Endothelial cell of umbilical vein (primary cell): ENCODE results near the gene PYHIN1. TPM values are rescaled to one million over a fixed set of nuclear protein-coding genes. Genes with fewer than 3 reads are reported as not detected.

Source experiments
- BruUV-seq: library from RNA; stranded (reverse); fragments of 400-500 nt; replicated peaks from 2 replicates; lab custom pipeline; 2021; lab: Mats Ljungman, UMichigan
- CTCF ChIA-PET: fragments of 300-600, 350-600 bp; sonication (Branson Sonifier 250); formaldehyde crosslinking; loops from one replicate; lab custom pipeline; 2021; ENCODE audit warnings: antibody characterized with exemption, inconsistent platforms; lab: Charles Lee
- POLR2A ChIA-PET: fragments of 300-600, 350-600 bp; sonication (Branson Sonifier 250); formaldehyde crosslinking; loops from one replicate; lab custom pipeline; 2021; ENCODE audit warnings: antibody characterized with exemption, inconsistent platforms; lab: Charles Lee
- DNase-seq: peaks from one replicate; pipeline ENCODE4 v3.0.0-alpha.2; 2011; ENCODE audit warnings: low read depth, low spot score
- FAIRE-seq: peaks from 2 replicates; lab custom pipeline; 2011; peaks lifted over from hg19 to GRCh38; lab: Jason Lieb, UNC
- H2AFZ ChIP-seq: 2 replicates; pipeline ENCODE4 v1.6.0; 2012; ENCODE audit warnings: low read depth, low read length, control low read depth, inconsistent platforms
- H3K27ac ChIP-seq: 2 replicates; pipeline ENCODE4 v1.5.1; 2011; ENCODE audit warnings: low read depth, mild to moderate bottlenecking, control low read depth, low read length, moderate library complexity; ENCODE audit not compliant: insufficient read depth
- H3K27me3 ChIP-seq, 2 experiments: 2 replicates each; pipeline versions ENCODE4 v1.6.0 to v1.6.1; 2011; ENCODE audit warnings: low read length in 2 of 2, mixed read lengths in 1 of 2; ENCODE audit not compliant: control insufficient read depth in 2 of 2, insufficient read depth in 2 of 2
- H3K36me3 ChIP-seq, 2 experiments: 2 replicates in 1 of 2; 3 replicates in 1 of 2; pipeline ENCODE4 v1.5.1; 2011; ENCODE audit warnings: low read length in 2 of 2, mild to moderate bottlenecking in 1 of 2, moderate library complexity in 1 of 2; ENCODE audit not compliant: control insufficient read depth in 2 of 2, insufficient read depth in 2 of 2; ENCODE audit errors: extremely low read depth in 1 of 2
- H3K4me1 ChIP-seq: 3 replicates; pipeline ENCODE4 v1.5.1; 2011; ENCODE audit warnings: mild to moderate bottlenecking, low read length; ENCODE audit not compliant: control insufficient read depth, insufficient read depth; ENCODE audit errors: extremely low read depth
- H3K4me2 ChIP-seq: 2 replicates; pipeline ENCODE4 v1.6.1; 2011; ENCODE audit warnings: low read length, control low read depth, mixed read lengths; ENCODE audit not compliant: insufficient read depth
- H3K4me3 ChIP-seq, 3 experiments: fragments of 200-600 bp in 1 of 3; sonication (generic), shearing (Covaris generic) in 1 of 3; replicated peaks in 1 of 3; 2 replicates each; pipeline ENCODE4 v1.5.1; 2011 to 2016; ENCODE audit warnings: control low read depth in 3 of 3, low read length in 3 of 3, mild to moderate bottlenecking in 2 of 3, inconsistent platforms in 1 of 3, low read depth in 1 of 3, moderate library complexity in 1 of 3; ENCODE audit not compliant: insufficient read depth in 1 of 3
- H3K79me2 ChIP-seq: 2 replicates; pipeline ENCODE4 v1.6.0; 2012; ENCODE audit warnings: low read length, inconsistent platforms; ENCODE audit not compliant: control insufficient read depth, insufficient read depth
- H3K9ac ChIP-seq: replicated peaks from 2 replicates; pipeline ENCODE3; 2011; ENCODE audit warnings: low read length, control low read depth; ENCODE audit not compliant: insufficient read depth; ENCODE audit errors: extremely low read depth
- H3K9me1 ChIP-seq: replicated peaks from 3 replicates; pipeline ENCODE4 v1.6.0; 2011; ENCODE audit warnings: mild to moderate bottlenecking, low read length; ENCODE audit not compliant: control insufficient read depth, insufficient read depth; ENCODE audit errors: extremely low read depth
- H3K9me3 ChIP-seq: replicated peaks from 2 replicates; pipeline ENCODE4 v1.5.1; 2012; ENCODE audit warnings: low read length, inconsistent platforms; ENCODE audit not compliant: control insufficient read depth, insufficient read depth
- H4K20me1 ChIP-seq: replicated peaks from 2 replicates; pipeline ENCODE3; 2011; ENCODE audit warnings: mild to moderate bottlenecking, low read length; ENCODE audit not compliant: control insufficient read depth, insufficient read depth; ENCODE audit errors: extremely low read depth
- EZH2 ChIP-seq: IDR thresholded peaks from 2 replicates; pipeline ENCODE4 v1.6.1; 2012; ENCODE audit warnings: borderline replicate concordance, low read depth, mild to moderate bottlenecking, moderate library complexity, low read length, inconsistent platforms; ENCODE audit not compliant: severe bottlenecking
- FOS ChIP-seq: IDR thresholded peaks from 2 replicates; pipeline ENCODE4 v1.6.1; 2011; ENCODE audit warnings: mild to moderate bottlenecking, low read length, moderate library complexity, borderline replicate concordance; ENCODE audit not compliant: insufficient read depth
- GATA2 ChIP-seq: IDR thresholded peaks from 2 replicates; pipeline ENCODE4 v1.7.0; 2011; ENCODE audit warnings: low read depth, mild to moderate bottlenecking, moderate library complexity, mixed read lengths, low read length; ENCODE audit not compliant: insufficient read length, insufficient read depth
- JUN ChIP-seq: IDR thresholded peaks from 2 replicates; pipeline ENCODE4 v1.6.1; 2011; ENCODE audit warnings: borderline replicate concordance, low read depth; ENCODE audit not compliant: insufficient read length, insufficient read depth
- MAX ChIP-seq: IDR thresholded peaks from 2 replicates; pipeline ENCODE4 v1.6.1; 2011; ENCODE audit not compliant: insufficient read depth, insufficient read length
- MYC ChIP-seq: IDR thresholded peaks from one replicate; pipeline ENCODE4 v1.6.1; 2011; ENCODE audit warnings: mild to moderate bottlenecking, low read depth, low read length
- POLR2A ChIP-seq: IDR thresholded peaks from 2 replicates; pipeline ENCODE4 v1.6.1; 2012; ENCODE audit warnings: low read depth, mild to moderate bottlenecking, control low read depth, low read length
- dilution Hi-C: fragments of 300-500 bp; cut with MboI; formaldehyde crosslinking; loops from one replicate; pipeline ENCODE4 v1.15.0; 2019; ENCODE audit warnings: low sequenced_read_pairs; ENCODE audit not compliant: extremely low pct_ligation_motif_present
- intact Hi-C: fragments of 100-400 bp; cut with micrococcal nuclease; formaldehyde crosslinking; loops from one replicate; pipeline ENCODE4 v1.10.0; 2022
- polyA plus RNA-seq, 4 experiments: library from polyadenylated mRNA; depleted of rRNA in 3 of 4; stranded (reverse) in 3 of 4; unstranded in 1 of 4; fragments of >200 nt; gene quantifications; 2 replicates each; pipeline versions ENCODE4 v1.2.1 to v1.2.3, GENCODE V29; 2011 to 2012; ENCODE audit warnings: missing spikeins in 1 of 4
- total RNA-seq: library from RNA; stranded (reverse); gene quantifications from 2 replicates; pipeline ENCODE4 v1.2.3, GENCODE V29; 2021
- TF ChIP-seq, protein P1 (sequence below), 2 donors: IDR thresholded peaks; 1 replicate in 1 of 2; 2 replicates in 1 of 2; pipeline ENCODE4 v1.5.1; 2011; ENCODE audit warnings: low read length in 2 of 2, mild to moderate bottlenecking in 2 of 2, moderate library complexity in 2 of 2, control low read depth in 1 of 2, inconsistent platforms in 1 of 2, low read depth in 1 of 2; ENCODE audit not compliant: insufficient read depth in 1 of 2; ENCODE audit errors: extremely low read depth in 1 of 2

Gene PYHIN1
- total and polyA plus RNA-seq, 2 donors (not counting 3 experiments of a cell fraction or from before 2014, with no cell fraction given), result not detected

- H3K27me3 ChIP-seq, result no peaks in the 10 kb centered on the region
- POLR2A ChIA-PET, result no interaction called here
- H3K9me3 ChIP-seq, result no peaks in the 10 kb centered on the region
- no peaks in the 10 kb centered on the region for H3K79me2 ChIP-seq
- dilution Hi-C loops, result no loop called here
- DNase-seq (no peak), FAIRE-seq (no peak)
- no peak for TF ChIP-seq EZH2
- TF ChIP-seq MYC, result no peak
- no peak for TF ChIP-seq JUN
- TF ChIP-seq MAX, result no peak
- no peak for TF ChIP-seq GATA2
- no peak for TF ChIP-seq FOS
- no peak for TF ChIP-seq POLR2A
- CTCF ChIA-PET, result no interaction called here
- BruUV-seq, result no TSS peak
- H3K9me1 ChIP-seq, result no peaks in the 10 kb centered on the region
- no peaks in the 10 kb centered on the region for H3K4me1 ChIP-seq
- H3K9ac ChIP-seq, result no peak overlapping the region
- no peak overlapping the region for H2AFZ ChIP-seq
- intact Hi-C loops, result no loop called here
- H3K4me2 ChIP-seq, result no peak overlapping the region
- H3K36me3 ChIP-seq, result no peaks in the 10 kb centered on the region
- no peaks in the 10 kb centered on the region for H4K20me1 ChIP-seq
- H3K4me3 ChIP-seq, result no peak overlapping the region
- H3K27ac ChIP-seq, result no peak overlapping the region
Observed at GRCh38 chr1:158942490-158942889, 11.1 kb downstream of the PYHIN1 start.

DNA sequence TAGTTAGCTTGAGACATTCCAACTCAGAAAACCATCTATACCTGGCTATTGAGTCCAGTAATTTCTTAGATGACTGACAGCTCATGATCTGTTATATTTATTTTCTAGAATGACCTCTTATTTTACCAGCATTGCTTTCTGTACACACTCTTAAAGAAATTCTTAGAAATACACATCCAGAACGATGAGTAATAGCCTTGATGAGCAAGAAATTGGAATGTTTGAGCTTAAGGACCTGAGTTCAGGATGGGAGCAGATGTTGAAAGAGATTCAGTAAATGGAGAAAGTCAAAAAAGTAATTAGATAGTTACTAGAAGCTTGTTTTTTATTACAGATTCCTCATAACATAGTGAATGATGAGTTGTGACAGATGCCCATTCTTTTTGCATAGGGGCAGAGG is 11.7 kb downstream of the PYHIN1 start:
- no peaks in the 10 kb centered on the region for H3K4me1 ChIP-seq
- no peaks in the 10 kb centered on the region for H3K79me2 ChIP-seq
- H3K4me3 ChIP-seq, result no peak overlapping the region
- no peaks in the 10 kb centered on the region for H3K27me3 ChIP-seq
- FAIRE-seq (no peak), DNase-seq (no peak)
- dilution Hi-C loops (no loop called here), intact Hi-C loops (no loop called here)
- POLR2A ChIA-PET, result no interaction called here
- CTCF ChIA-PET, result no interaction called here
- H2AFZ ChIP-seq, result no peak overlapping the region
- no peak overlapping the region for H3K9ac ChIP-seq
- TF ChIP-seq JUN (no peak), POLR2A (no peak), EZH2 (no peak), MYC (no peak)
- TF ChIP-seq, protein P1, sequence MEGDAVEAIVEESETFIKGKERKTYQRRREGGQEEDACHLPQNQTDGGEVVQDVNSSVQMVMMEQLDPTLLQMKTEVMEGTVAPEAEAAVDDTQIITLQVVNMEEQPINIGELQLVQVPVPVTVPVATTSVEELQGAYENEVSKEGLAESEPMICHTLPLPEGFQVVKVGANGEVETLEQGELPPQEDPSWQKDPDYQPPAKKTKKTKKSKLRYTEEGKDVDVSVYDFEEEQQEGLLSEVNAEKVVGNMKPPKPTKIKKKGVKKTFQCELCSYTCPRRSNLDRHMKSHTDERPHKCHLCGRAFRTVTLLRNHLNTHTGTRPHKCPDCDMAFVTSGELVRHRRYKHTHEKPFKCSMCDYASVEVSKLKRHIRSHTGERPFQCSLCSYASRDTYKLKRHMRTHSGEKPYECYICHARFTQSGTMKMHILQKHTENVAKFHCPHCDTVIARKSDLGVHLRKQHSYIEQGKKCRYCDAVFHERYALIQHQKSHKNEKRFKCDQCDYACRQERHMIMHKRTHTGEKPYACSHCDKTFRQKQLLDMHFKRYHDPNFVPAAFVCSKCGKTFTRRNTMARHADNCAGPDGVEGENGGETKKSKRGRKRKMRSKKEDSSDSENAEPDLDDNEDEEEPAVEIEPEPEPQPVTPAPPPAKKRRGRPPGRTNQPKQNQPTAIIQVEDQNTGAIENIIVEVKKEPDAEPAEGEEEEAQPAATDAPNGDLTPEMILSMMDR (IDR thresholded peaks at IDR 0.05; ENCODE audit: extremely low read depth in 1 of 2, insufficient read depth in 1 of 2, low read depth in 1 of 2, low read length in 2 of 2), result no peak
- no TSS peak for BruUV-seq
- no peaks in the 10 kb centered on the region for H3K36me3 ChIP-seq
- no peaks in the 10 kb centered on the region for H3K9me1 ChIP-seq
- no peaks in the 10 kb centered on the region for H3K9me3 ChIP-seq
- no peak overlapping the region for H3K4me2 ChIP-seq
- H3K27ac ChIP-seq, result no peak overlapping the region
- H4K20me1 ChIP-seq, result no peaks in the 10 kb centered on the region
